ENCODE measurements around the gene AGFG2. TPM values are rescaled to one million over a fixed set of nuclear protein-coding genes. Genes with fewer than 3 reads are reported as not detected.

The AGFG2 gene
- total RNA-seq, 1 donor, result 19.0 TPM

DNA sequence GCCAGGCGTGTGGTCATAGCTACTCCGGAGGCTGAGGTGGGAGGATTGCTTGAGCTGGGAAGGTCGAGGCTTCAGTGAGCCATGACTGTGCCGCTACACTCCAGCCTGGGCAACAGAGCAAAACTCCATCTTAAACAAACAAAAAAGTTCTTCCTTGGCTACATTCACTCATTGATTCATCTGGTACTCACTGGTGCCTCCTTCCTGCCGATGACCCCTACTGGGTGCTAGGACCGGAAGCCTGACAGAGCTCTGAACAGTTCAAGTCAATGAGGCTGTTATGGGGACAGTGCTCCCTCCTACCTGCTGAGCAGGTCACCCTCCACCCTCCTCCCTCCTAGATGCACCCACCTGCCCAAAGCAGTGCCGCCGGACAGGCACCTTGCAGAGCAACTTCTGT is 68.1 kb downstream of the AGFG2 start:
- H3K4me3 ChIP-seq (ENCODE audit: low read depth, low read length), result no peak overlapping the region
- TF ChIP-seq, protein P1, sequence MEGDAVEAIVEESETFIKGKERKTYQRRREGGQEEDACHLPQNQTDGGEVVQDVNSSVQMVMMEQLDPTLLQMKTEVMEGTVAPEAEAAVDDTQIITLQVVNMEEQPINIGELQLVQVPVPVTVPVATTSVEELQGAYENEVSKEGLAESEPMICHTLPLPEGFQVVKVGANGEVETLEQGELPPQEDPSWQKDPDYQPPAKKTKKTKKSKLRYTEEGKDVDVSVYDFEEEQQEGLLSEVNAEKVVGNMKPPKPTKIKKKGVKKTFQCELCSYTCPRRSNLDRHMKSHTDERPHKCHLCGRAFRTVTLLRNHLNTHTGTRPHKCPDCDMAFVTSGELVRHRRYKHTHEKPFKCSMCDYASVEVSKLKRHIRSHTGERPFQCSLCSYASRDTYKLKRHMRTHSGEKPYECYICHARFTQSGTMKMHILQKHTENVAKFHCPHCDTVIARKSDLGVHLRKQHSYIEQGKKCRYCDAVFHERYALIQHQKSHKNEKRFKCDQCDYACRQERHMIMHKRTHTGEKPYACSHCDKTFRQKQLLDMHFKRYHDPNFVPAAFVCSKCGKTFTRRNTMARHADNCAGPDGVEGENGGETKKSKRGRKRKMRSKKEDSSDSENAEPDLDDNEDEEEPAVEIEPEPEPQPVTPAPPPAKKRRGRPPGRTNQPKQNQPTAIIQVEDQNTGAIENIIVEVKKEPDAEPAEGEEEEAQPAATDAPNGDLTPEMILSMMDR (IDR thresholded peaks at IDR 0.05; ENCODE audit: insufficient read depth, low read depth, low read length), result no peak
- no peak for DNase-seq (ENCODE audit: low read depth)

- H3K4me3 ChIP-seq (ENCODE audit: low read depth, low read length), result no peak overlapping the region
- TF ChIP-seq, protein P1 (IDR thresholded peaks at IDR 0.05; ENCODE audit: insufficient read depth, low read depth, low read length), result no peak
- DNase-seq (ENCODE audit: low read depth), result no peak
Observed at GRCh38 chr7:100609958-100610357, 71.0 kb downstream of the AGFG2 start.

- H3K4me3 ChIP-seq (ENCODE audit: low read depth, low read length), result peak within 1 kb of the TSS; percentile 86
- TF ChIP-seq, protein P1 (IDR thresholded peaks at IDR 0.05; ENCODE audit: insufficient read depth, low read depth, low read length), result no peak
- peak; percentile 99 for DNase-seq (ENCODE audit: low read depth)
Observed at GRCh38 chr7:100611983-100612729, 73.2 kb downstream of the AGFG2 start, which contains the start of gene MOSPD3. TSS of gene MOSPD3 (plus strand) at chr7:100612540. CDS start at chr7:100612792, 252 bp downstream.

DNA sequence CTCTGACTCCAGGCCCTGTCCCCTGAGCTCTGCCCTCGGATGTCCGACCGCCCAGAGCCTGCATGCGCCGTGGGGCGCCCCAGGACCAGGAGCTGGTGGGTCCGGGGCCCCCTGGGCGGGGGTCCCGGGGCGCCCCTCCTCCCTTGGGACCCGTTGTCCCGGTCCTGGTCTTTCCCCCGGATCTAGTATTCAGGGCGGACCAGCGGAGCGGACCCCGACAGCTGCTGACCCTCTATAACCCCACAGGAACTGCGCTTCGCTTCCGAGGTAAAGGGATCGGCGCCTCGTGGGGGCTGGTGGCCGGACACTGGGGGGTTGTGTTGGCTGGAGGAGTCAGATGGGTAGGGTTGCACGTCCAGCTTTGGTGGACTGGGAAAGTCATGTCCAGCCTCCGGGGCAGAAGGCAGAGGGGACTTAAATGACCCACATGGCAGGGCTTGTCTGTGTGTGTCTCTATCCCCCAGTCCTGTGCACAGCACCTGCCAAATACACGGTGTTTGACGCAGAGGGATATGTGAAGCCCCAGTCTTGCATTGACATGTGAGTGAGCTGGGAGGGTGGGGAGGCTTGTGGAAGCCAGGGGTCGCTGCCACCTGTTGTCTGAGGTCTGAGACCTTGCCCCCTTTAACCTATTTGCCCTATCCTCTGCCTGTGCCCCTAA is 73.9 kb downstream of the AGFG2 start:
- H3K4me3 ChIP-seq (ENCODE audit: low read depth, low read length), result peak overlapping the region; percentile 86
- DNase-seq (ENCODE audit: low read depth), result no peak
- TF ChIP-seq, protein P1 (IDR thresholded peaks at IDR 0.05; ENCODE audit: insufficient read depth, low read depth, low read length), result peak; percentile 25

GRCh38 chr7:100613412-100614175 is 74.6 kb downstream of the AGFG2 start:
- peak overlapping the region; percentile 86 for H3K4me3 ChIP-seq (ENCODE audit: low read depth, low read length)
- DNase-seq (ENCODE audit: low read depth), result no peak
- TF ChIP-seq, protein P1 (IDR thresholded peaks at IDR 0.05; ENCODE audit: insufficient read depth, low read depth, low read length), result no peak

DNA sequence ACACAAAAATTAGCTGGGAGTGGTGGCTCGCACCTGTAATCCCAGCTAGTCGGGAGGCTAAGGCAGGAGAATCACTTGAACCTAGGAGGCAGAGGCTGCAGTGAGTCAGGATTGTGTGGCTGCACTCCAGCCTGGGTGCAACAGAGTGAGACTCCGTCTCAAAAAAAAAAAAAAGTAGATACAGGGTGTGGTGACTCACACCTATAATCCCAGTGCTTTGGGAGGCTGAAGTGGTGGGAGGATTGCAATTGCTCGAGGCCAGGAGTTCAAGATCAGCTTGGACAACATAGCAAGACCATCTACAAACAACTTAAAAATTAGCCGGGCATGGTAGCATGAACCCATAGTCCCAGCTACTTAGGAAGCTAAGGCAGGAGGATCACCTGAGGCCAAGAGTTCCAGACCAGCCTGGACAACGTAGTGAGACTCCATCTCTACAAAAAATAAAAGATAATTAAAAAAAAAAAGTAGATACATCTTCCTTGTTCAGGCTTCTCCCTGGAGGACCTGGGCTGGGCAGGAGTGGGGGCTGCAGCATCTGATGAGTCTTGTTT is 75.4 kb downstream of the AGFG2 start:
- TF ChIP-seq, protein P1 (IDR thresholded peaks at IDR 0.05; ENCODE audit: insufficient read depth, low read depth, low read length), result no peak
- DNase-seq (ENCODE audit: low read depth), result no peak
- H3K4me3 ChIP-seq (ENCODE audit: low read depth, low read length), result no peak overlapping the region
